ENCODE data around the gene RCAN2.
"Not testable (repeated sequence)": the region's sequence is repeated elsewhere in the genome, so short reads cannot be mapped to it uniquely, and the experiment has no call there.

RCAN2 gene

GRCh38 chr6:46381579-46381978, 109.7 kb downstream of the RCAN2 start:
- no peak for DNase-seq

GRCh38 chr6:46381057-46381456, 110.2 kb downstream of the RCAN2 start:
- no peak for DNase-seq

- DNase-seq, result no peak
These were observed 111.0 kb downstream of the RCAN2 start for GRCh38 chr6:46380152-46380807.

GRCh38 chr6:46378882-46379416, 112.3 kb downstream of the RCAN2 start:
- DNase-seq, result no peak

- no peak for DNase-seq
These were observed 112.9 kb downstream of the RCAN2 start for GRCh38 chr6:46378161-46378881.

- no peak for DNase-seq
These were observed 114.0 kb downstream of the RCAN2 start for GRCh38 chr6:46377209-46377608.

- no peak for DNase-seq
These were observed 114.6 kb downstream of the RCAN2 start for GRCh38 chr6:46376562-46377061.

- no peak for DNase-seq
These were observed 120.6 kb downstream of the RCAN2 start for GRCh38 chr6:46370622-46371021.

GRCh38 chr6:46368169-46368536, 123.1 kb downstream of the RCAN2 start:
- DNase-seq, result no peak

- no peak for DNase-seq
These were observed 123.7 kb downstream of the RCAN2 start for GRCh38 chr6:46367354-46368168.

GRCh38 chr6:46366190-46366900, 124.9 kb downstream of the RCAN2 start:
- no peak for DNase-seq

- DNase-seq, result no peak
These were observed 133.7 kb downstream of the RCAN2 start for GRCh38 chr6:46357591-46357990.

- DNase-seq, result no peak
These were observed 134.7 kb downstream of the RCAN2 start for GRCh38 chr6:46356543-46356942.

GRCh38 chr6:46353528-46353927, 137.7 kb downstream of the RCAN2 start:
- no peak for DNase-seq

GRCh38 chr6:46352541-46353268, 138.5 kb downstream of the RCAN2 start:
- no peak for DNase-seq

GRCh38 chr6:46350714-46351113, 140.5 kb downstream of the RCAN2 start:
- no peak for DNase-seq

GRCh38 chr6:46347669-46348068, 143.6 kb downstream of the RCAN2 start:
- no peak for DNase-seq

- no peak for DNase-seq
These were observed 151.0 kb downstream of the RCAN2 start for GRCh38 chr6:46340246-46340645.

- DNase-seq, result no peak
These were observed 153.1 kb downstream of the RCAN2 start for GRCh38 chr6:46338131-46338530.

GRCh38 chr6:46334442-46334841, 156.8 kb downstream of the RCAN2 start:
- DNase-seq, result no peak

- DNase-seq, result no peak
These were observed 157.8 kb downstream of the RCAN2 start for GRCh38 chr6:46333481-46333880.

GRCh38 chr6:46332448-46332847, 158.8 kb downstream of the RCAN2 start:
- not testable (repeated sequence) for DNase-seq
